ENCODE data around the gene RNF135.
"Not testable (repeated sequence)": the region's sequence is repeated elsewhere in the genome, so short reads cannot be mapped to it uniquely, and the experiment has no call there.

The RNF135 gene

DNA sequence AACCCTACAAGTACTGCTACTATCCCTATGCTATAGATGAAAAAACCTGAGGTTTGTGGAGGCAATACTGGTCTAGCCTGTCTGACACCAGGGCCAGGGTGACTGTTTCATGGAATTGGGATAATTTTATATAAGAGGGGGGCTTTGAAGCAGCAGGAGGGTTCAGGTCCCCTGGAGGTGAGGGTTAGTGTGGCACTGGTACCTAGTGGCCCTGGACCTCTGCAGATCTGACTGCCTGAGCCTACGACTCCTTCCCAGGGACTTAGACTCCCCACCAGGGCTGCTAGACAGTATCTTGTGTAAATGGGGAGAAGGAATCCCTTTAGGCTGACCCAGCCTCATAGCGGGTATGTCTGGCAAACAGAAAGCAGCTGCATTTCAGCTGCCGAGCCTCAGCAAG is 42.3 kb upstream of the RNF135 start:
- no peak for DNase-seq (ENCODE audit: low spot score)
- TF ChIP-seq, protein P1, sequence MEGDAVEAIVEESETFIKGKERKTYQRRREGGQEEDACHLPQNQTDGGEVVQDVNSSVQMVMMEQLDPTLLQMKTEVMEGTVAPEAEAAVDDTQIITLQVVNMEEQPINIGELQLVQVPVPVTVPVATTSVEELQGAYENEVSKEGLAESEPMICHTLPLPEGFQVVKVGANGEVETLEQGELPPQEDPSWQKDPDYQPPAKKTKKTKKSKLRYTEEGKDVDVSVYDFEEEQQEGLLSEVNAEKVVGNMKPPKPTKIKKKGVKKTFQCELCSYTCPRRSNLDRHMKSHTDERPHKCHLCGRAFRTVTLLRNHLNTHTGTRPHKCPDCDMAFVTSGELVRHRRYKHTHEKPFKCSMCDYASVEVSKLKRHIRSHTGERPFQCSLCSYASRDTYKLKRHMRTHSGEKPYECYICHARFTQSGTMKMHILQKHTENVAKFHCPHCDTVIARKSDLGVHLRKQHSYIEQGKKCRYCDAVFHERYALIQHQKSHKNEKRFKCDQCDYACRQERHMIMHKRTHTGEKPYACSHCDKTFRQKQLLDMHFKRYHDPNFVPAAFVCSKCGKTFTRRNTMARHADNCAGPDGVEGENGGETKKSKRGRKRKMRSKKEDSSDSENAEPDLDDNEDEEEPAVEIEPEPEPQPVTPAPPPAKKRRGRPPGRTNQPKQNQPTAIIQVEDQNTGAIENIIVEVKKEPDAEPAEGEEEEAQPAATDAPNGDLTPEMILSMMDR (IDR thresholded peaks at IDR 0.05; ENCODE audit: extremely low read depth, insufficient read depth, missing control alignments): no peak
- in situ Hi-C loops (cut with MboI; ENCODE audit: low pct_unique_long_range_greater_than_20kb, low sequenced_read_pairs, unreplicated experiment): no loop called here

DNA sequence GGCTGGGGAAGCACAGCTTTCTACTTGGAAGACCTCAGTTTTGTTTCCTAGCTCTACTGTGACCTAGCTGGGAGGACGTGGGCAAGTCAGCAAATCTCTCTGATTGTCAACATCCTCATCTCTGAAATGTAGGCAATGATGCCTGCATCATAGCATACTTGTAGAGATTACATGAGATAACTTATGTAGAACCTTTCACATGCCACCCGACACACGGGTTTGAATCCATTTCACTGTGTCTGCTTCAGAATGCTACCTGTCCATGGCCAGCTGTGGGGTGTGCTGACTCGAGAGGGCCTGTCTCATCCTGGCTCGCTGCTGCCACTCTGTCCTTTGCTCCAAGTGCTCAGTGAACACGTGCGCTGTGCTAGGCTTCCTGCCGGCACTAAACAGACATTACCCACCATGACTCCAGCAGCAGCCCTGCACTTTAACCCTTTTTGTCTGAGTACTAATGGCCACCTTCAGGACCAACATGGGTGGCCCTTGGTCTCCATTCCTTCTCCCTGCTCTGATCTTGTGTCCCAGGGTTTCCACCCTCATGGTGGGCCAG is 41.7 kb upstream of the RNF135 start:
- TF ChIP-seq, protein P1 (IDR thresholded peaks at IDR 0.05; ENCODE audit: extremely low read depth, insufficient read depth, missing control alignments): no peak
- in situ Hi-C loops (cut with MboI; ENCODE audit: low pct_unique_long_range_greater_than_20kb, low sequenced_read_pairs, unreplicated experiment): no loop called here
- DNase-seq (ENCODE audit: low spot score): no peak

DNA sequence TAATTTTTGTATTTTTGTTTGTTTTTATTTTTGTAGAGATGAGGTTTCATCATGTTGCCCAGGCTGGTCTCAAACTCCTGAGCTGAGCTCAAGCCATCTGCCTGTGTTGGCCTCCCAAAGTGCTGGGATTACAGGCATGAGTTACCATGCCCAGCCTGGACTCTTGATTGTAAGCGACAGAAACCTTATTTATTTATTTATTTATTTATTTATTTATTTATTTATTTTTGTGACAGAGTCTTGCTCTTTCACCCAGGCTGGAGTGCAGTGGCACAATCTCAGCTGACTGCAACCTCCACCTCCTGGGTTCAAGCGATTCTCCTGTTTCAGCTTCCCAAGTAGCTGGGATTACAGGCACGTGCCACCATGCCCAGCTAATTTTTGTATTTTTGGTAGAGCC is 41.0 kb upstream of the RNF135 start:
- in situ Hi-C loops (cut with MboI; ENCODE audit: low pct_unique_long_range_greater_than_20kb, low sequenced_read_pairs, unreplicated experiment): not testable (repeated sequence)

DNA sequence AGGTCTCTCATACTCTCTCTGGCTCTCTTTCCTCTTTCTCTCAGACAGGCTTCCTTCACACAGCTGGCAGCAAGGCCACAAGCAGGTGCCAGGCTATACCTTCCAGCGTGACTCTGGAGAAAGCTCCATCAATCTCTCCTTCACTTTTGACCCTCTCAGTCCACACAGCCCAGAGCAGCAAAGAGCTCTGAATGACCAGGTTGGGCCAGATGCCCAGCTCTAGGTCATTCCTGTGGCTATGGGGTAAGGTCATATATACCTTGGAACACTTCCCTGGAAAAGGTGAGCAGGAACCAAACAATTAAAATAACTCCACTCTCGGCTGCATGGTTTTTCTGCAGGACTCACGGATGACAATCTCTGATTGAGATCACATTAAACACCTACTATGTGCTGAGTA is 40.3 kb upstream of the RNF135 start:
- no peak for DNase-seq (ENCODE audit: low spot score)
- TF ChIP-seq, protein P1 (IDR thresholded peaks at IDR 0.05; ENCODE audit: extremely low read depth, insufficient read depth, missing control alignments): no peak
- in situ Hi-C loops (cut with MboI; ENCODE audit: low pct_unique_long_range_greater_than_20kb, low sequenced_read_pairs, unreplicated experiment): no loop called here

More for the DNA sequence above, 41.0 kb upstream of the RNF135 start:
- not testable (repeated sequence) for DNase-seq (ENCODE audit: low spot score)

DNA sequence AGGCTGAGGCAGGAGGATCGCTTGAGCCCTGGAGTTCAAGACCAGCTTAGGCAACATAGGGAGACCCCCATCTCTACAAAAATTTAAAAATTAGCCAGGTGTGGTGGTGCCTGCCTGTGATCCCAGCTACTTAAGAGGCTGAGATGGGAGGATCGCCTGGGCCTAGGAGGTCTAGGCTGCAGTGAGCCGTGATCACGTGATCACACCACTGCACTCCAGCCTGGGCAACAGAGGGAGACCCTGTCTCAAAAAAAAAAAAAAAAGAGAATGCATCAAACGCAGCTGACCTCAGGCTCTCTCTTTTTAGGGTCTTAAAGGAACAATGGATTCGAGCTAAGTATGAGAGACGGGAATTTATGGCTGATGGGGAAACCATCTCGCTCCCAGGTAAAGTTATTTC is 39.3 kb upstream of the RNF135 start:
- DNase-seq (ENCODE audit: low spot score); in situ Hi-C loops (cut with MboI; ENCODE audit: low pct_unique_long_range_greater_than_20kb, low sequenced_read_pairs, unreplicated experiment): not testable (repeated sequence)

DNA sequence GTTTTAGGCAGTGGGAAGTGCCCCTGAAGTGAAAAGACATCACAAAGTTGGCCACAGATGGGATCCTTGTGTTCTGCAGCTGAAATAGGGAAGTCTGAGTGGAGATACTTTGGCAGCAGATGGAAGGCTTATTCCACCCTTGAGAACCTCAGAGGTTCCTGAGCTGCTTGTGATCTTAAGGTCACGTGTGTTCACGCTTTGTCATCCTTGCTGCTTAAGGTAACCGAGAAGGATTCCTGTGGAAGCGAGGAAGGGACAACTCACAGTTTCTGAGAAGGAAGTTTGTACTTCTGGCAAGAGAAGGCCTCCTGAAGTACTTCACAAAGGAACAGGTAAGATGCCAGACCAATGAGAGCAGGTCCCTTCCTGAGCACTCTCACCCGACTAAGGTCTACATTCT is 36.9 kb upstream of the RNF135 start:
- in situ Hi-C loops (cut with MboI; ENCODE audit: low pct_unique_long_range_greater_than_20kb, low sequenced_read_pairs, unreplicated experiment): no loop called here
- no peak for DNase-seq (ENCODE audit: low spot score)
- TF ChIP-seq, protein P1 (IDR thresholded peaks at IDR 0.05; ENCODE audit: extremely low read depth, insufficient read depth, missing control alignments): no peak

DNA sequence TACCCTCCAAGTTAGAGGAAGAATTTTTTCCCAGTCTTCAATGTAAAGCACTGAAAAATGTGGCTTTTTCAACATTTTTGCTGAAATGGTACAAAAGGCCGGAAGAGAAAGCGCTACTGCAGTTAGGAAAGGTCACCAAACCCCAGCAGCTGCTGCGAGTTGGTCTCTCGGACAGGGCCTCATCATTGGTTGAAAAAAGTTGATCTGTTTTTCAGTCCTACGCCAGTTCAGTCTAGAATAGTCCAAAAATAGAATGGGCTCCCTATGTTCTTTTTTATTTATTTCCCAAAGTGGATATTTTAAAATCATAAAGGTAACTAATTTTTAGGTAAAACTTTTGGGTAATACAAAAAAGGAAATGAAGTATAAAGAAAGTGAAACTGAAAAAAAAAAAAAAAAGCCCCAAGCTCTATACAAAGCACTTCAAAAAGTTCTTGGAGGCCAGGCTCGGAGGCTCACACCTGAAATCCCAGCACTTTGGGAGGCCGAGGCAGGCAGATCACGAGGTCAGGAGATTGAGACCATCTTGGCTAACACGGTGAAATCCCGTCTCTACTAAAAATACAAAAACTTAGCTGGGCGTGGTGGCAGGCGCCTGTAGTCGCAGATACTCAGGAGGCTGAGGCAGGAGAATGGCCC is 31.7 kb upstream of the RNF135 start:
- in situ Hi-C loops (cut with MboI; ENCODE audit: low pct_unique_long_range_greater_than_20kb, low sequenced_read_pairs, unreplicated experiment): no loop called here
- peak; percentile 51 for DNase-seq (ENCODE audit: low spot score)
- TF ChIP-seq, protein P1 (IDR thresholded peaks at IDR 0.05; ENCODE audit: extremely low read depth, insufficient read depth, missing control alignments): no peak
